SK-N-SH (cell line): ENCODE results near the gene RBMY1E.
"Not testable (repeated sequence)": the region's sequence is repeated elsewhere in the genome, so short reads cannot be mapped to it uniquely, and the experiment has no call there.

Experiments used
- GATA2 ChIP-seq: sonication (generic); formaldehyde crosslinking; IDR thresholded peaks from 2 replicates; pipeline ENCODE4 v1.5.0; 2020; ENCODE audit warnings: mild to moderate bottlenecking, missing genetic modification reagents
- RAD21 ChIP-seq: IDR thresholded peaks from 2 replicates; pipeline ENCODE4 v1.6.1; 2012; ENCODE audit warnings: mild to moderate bottlenecking, low read length

DNA sequence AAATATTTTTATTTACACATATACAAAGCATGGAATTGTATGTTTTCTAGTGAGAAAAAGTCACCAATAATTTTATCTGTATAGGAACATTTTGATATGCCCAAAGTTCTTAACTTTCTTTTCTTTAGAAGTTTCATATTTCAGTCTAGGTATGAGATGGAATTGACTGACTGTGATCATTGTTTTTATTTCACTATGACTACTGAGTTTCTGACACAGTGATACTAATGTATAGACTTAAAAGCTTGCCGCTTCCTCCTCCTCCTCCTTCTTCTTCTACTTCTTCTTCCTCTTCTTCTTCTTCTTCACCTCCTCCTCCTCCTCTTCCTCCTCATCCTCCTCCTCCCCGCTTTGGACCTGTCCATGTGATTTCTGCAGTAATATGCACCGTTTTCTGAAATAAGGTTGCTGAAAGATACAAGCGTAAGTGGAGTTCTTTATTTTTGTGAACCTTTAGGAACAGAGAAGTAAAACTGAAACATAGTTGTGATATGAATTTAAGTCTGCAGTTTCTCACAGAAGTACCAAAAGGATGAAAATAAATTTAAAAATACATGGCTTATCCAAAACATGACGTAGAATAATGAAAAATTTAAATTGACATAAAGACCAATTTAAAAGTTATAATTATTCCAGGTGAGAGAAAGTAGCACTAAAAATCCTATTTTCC is 48.3 kb downstream of the RBMY1E start:
- TF ChIP-seq RAD21; GATA2 (CRISPR knock-in tag): not testable (repeated sequence)
